Activated CD4-positive, CD25-positive, alpha-beta regulatory T cell treated with anti-CD3 and anti-CD28 coated beads, Interleukin-2, amount 50 U/mL, for 24 hours (primary cell): ENCODE measurements around the gene GHRL.
A peak's percentile ranks its signal among the peaks of the same experiment; 100 is the strongest.

Experiments used
- ATAC-seq, 2 donors: fragments of 150-1000 bp; cut with Tn5 transposase; one replicate each; pipeline ENCODE4 v1.10.0; 2021; ENCODE audit warnings: mild to moderate bottlenecking in 1 of 2, moderate library complexity in 1 of 2

Gene GHRL

DNA sequence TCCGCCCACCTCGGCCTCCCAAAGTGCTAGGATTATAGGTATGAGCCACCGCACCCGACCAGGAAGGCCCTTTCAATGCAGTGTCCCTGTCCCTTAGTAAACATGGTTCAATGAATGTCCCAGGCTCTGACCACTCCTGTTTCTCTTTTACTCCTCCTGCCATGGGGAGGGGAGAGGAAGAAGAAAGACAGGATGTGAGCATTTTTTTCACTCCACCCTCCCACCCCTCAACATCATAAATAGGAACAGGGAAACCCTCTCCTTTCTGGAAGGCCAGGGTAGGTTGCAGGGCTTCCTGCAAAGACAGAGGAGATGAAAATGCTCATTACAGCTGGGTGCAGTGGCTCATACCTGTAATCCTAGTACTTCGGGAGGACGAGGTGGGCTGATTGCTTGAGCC lies 51.9 kb downstream of the GHRL start:
- no peak for ATAC-seq

DNA sequence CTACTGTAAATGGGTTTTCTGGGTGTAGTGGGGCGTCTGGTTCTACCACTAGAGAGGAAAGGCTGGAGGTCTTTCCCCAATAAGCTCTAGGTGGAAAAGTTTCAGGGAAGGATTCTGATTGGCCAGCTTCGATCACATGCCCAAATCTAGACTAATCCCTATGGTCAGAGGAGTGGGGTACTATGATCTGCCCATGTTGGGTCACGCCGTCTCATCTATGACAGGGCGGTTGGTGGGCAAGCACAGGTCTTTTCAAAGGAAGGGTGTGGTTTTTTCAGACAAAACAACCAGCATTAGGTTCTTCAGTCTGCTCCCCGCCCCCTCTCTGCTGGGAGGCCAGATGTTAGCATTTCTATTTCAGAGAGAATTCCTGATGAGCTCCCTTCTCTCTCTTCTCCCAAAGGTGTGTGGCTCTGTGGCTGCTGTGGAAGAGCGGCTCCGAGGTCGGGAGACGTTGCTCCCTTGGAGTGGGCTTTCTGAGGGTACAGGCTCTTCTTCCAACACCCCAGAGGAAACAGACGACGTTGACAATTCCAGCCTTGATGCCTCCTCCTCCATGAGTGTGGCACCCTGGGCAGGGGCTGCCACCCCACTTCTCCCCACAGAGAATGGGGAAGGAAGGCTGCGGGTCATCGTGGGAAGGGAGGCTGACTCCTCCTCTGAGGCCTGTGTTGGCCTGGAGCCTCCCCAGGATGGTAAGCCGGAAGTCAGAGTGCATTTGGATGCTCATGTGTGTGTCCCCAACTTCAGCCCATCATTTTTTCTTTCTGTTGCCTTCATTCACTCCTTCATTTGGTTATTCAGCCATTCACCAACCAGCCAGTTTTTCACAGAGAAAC lies 54.2 kb downstream of the GHRL start:
- ATAC-seq, result peak; percentile 49 to 57
